GM10266 (cell line): ENCODE results near the gene HNRNPAB.

Source experiments
- DNase-seq: peaks from one replicate; pipeline ENCODE4 v3.0.0; 2012; ENCODE audit errors: extremely low spot score
- CTCF ChIP-seq: IDR thresholded peaks from 2 replicates; pipeline ENCODE4 v1.5.1; 2012; ENCODE audit warnings: mild to moderate bottlenecking, low read depth; ENCODE audit not compliant: control insufficient read depth, insufficient read depth; ENCODE audit errors: missing control alignments

The HNRNPAB gene

DNA sequence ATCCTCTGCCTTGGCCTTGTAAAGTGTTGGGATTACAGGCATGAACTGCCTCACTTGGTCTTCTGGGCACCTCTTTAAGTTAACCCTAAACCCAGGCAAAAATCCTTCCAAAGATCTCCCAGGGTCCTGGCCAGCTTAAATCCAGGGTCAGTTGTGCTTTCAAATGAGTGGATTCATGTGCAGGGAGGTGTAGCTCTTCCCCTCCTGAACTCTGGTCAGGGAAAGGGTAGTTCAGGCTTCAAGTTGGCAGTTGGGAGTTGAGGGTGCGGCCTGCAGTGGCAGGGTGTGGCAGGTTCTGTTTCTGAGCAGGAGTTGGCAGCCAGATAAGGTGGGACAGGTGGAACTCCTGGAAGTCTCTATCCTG, 3.6 kb downstream of the HNRNPAB start:
- TF ChIP-seq CTCF = no peak
- no peak for DNase-seq

- DNase-seq = no peak
- no peak for TF ChIP-seq CTCF
Measured at GRCh38 chr5:178208540-178209227, 4.4 kb downstream of the HNRNPAB start.

- TF ChIP-seq CTCF = no peak
Measured at GRCh38 chr5:178209334-178210072, 5.2 kb downstream of the HNRNPAB start.

GRCh38 chr5:178210073-178210535, 5.8 kb downstream of the HNRNPAB start:
- no peak for TF ChIP-seq CTCF
- no peak for DNase-seq

More at GRCh38 chr5:178209334-178210072, 5.2 kb downstream of the HNRNPAB start:
- no peak for DNase-seq

DNA sequence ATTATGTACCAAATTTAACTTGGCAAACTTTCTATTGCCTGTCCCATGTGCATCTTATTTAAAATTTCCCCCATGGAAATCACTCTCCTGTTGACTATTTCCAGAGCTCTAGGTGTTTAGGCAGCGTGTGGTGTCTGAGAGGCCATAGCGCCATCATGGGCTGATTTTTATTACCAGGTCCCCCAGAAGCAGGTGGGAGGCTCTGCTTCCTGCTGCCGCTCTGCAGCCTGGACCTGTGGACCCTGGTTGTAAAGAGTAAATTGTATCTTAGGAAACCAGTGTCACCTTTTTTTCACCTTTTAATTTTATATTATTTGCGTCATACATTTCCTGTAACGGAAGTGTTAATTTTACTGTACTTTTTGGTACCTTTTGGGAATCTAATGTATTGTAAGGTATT, 6.4 kb downstream of the HNRNPAB start:
- TF ChIP-seq CTCF = no peak
- DNase-seq = no peak

DNA sequence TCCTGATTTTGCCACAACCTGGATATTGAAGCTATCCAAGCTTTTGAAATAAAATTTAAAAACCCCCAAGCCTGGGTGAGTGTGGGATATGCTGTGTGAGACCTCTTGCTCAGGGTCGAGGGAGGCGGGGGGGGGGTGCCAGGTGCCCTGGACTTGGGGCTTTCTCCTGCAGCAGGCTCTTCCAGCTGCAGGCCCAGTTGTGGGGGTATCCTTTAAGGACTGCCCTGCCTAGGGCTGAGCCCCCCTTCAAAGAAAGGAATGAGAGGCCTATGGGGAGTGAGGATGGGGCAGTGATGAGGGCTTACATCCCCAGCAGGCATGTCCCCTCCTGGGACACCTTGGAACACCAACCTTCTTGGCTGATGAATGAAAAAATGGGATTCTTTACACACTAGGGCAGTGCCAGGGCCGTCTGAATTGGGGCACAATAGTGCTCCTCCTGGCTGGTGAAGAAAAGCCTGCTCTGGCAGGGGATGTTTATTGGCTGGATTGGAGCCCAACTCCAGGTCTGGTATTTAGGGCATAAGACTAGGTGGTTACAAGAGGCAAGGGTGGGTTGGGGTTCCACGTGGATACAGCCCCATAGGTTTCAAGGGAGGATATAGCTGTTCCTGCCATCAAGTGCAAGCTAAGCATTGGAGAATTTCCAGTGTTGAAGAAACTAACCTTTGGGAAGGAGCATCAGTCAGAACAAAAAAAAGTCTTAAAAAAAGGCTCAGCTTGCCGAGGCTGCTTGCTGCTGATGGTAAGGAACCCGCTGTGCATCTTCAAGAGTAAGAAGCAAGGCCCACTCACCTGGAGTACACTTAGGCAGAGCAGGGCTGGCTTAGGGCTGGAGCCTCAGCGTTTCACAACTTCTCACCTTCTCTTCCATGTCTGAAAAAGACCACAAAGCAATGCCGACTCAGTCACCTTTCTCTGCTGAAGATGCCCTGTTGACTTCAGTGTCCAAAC, 7.0 kb downstream of the HNRNPAB start:
- no peak for TF ChIP-seq CTCF
- no peak for DNase-seq
